C4-2B (cell line): ENCODE measurements around the gene POU6F2.
"Not testable (repeated sequence)": the region's sequence is repeated elsewhere in the genome, so short reads cannot be mapped to it uniquely, and the experiment has no call there.

Source experiments
- H3K27ac ChIP-seq: fragments of 450-650 bp; 2 replicates; pipeline ENCODE4 v1.5.1; 2017
- CTCF ChIP-seq: fragments of 450-650 bp; conservative IDR thresholded peaks from 2 replicates; pipeline ENCODE4 v1.5.1; 2017; ENCODE audit warnings: mild to moderate bottlenecking
- ZFX ChIP-seq: fragments of 450-650 bp; IDR thresholded peaks from 2 replicates; pipeline ENCODE4 v1.6.1; 2017

The POU6F2 gene

GRCh38 chr7:39324139-39324760 is 346.5 kb downstream of the POU6F2 start:
- no peak overlapping the region for H3K27ac ChIP-seq
- TF ChIP-seq ZFX (no peak), CTCF (no peak)

- H3K27ac ChIP-seq: not testable (repeated sequence)
Measured at GRCh38 chr7:39331607-39332006, 353.9 kb downstream of the POU6F2 start.

- H3K27ac ChIP-seq: no peak overlapping the region
- no peak for TF ChIP-seq ZFX
- no peak for TF ChIP-seq CTCF
Measured at GRCh38 chr7:39332142-39332541, 354.4 kb downstream of the POU6F2 start.

GRCh38 chr7:39333701-39334100 is 356.0 kb downstream of the POU6F2 start:
- H3K27ac ChIP-seq: no peak overlapping the region
- TF ChIP-seq ZFX (no peak), CTCF (no peak)

GRCh38 chr7:39336442-39336841 is 358.7 kb downstream of the POU6F2 start:
- TF ChIP-seq ZFX (no peak), CTCF (no peak)

GRCh38 chr7:39338716-39339115 is 361.0 kb downstream of the POU6F2 start:
- no peak overlapping the region for H3K27ac ChIP-seq
- TF ChIP-seq ZFX: no peak
- TF ChIP-seq CTCF: no peak

More at GRCh38 chr7:39336442-39336841, 358.7 kb downstream of the POU6F2 start:
- no peak overlapping the region for H3K27ac ChIP-seq

- H3K27ac ChIP-seq: no peak overlapping the region
- TF ChIP-seq ZFX (no peak), CTCF (no peak)
Measured at GRCh38 chr7:39339591-39339990, 361.9 kb downstream of the POU6F2 start.

- H3K27ac ChIP-seq: no peak overlapping the region
- TF ChIP-seq CTCF (no peak), ZFX (no peak)
Measured at GRCh38 chr7:39341083-39341482, 363.4 kb downstream of the POU6F2 start.
